ENCODE data around the gene SHLD2.
"Not testable (repeated sequence)": the region's sequence is repeated elsewhere in the genome, so short reads cannot be mapped to it uniquely, and the experiment has no call there.

SHLD2 gene

GRCh38 chr10:87137478-87137877 lies 42.5 kb downstream of the SHLD2 start:
- DNase-seq (ENCODE audit: low read depth in 2 of 2, low spot score in 1 of 2) = not testable (repeated sequence)

GRCh38 chr10:87142230-87143108 lies 47.5 kb downstream of the SHLD2 start:
- DNase-seq (ENCODE audit: low read depth in 2 of 2, low spot score in 1 of 2) = not testable (repeated sequence)

DNA sequence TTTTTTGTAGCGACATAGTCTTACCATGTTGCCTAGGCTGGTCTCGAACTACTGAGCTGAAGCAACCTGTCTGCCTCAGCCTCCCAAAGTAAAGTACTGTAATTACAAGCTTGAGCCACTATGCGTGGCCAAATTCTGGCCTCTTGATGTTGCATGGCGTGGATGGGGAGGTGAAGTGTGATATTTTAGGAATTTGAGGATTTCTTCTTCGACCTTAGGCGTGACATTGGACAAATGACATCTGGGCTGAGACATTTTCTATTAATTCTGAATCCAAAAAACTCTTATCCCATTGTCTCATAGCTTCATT lies 48.1 kb downstream of the SHLD2 start:
- DNase-seq (ENCODE audit: low read depth in 2 of 2, low spot score in 1 of 2) = not testable (repeated sequence)

DNA sequence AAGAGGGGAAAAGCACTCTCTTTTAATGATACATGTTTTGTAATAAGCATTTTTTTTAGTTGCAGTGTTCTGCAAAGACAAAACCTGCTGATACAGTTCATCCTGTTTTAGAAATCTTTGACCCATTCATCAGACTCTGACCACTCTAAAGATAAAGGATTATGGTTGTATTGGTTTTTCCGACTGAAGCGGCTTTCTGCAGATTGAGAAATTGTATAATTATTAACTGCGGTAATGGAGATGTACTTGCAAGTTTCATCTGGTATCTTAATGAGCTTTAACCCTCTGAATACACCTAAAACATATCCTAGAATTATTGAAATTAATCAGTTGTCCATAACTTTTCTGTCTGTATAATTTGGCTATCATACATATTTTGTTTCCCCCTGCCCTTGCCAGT lies 50.6 kb downstream of the SHLD2 start:
- not testable (repeated sequence) for DNase-seq (ENCODE audit: low read depth in 2 of 2, low spot score in 1 of 2)

DNA sequence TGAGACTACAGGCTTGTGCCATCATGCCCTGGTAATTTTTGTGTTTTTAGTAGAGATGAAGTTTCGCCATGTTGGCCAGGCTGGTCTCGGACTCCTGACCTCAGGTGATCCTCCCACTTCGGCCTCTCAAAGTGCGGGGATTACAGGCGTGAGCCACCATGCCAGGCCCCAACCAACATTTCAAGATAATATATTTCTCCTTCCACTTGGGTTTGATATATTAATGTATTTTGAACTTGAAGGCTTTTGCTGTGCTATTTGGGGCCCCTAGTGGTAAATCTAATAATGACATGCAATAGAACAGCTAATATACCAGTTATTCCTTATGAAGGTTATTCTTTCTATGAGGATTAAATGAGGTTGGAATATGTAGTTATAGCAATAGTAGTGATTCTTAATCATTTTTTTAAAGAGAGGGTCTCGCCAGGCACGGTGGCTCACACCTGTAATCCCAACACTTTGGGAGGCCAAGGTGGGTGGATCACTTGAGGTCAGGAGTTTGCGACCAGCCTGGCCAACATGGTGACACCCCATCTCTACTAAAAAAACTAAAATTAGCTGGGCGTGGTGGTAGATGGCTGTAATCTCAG lies 54.1 kb downstream of the SHLD2 start:
- not testable (repeated sequence) for DNase-seq (ENCODE audit: low read depth in 2 of 2, low spot score in 1 of 2)

GRCh38 chr10:87151516-87151915 lies 56.5 kb downstream of the SHLD2 start:
- not testable (repeated sequence) for DNase-seq (ENCODE audit: low read depth in 2 of 2, low spot score in 1 of 2)

GRCh38 chr10:87156841-87157240 lies 61.8 kb downstream of the SHLD2 start:
- DNase-seq (ENCODE audit: low read depth in 2 of 2, low spot score in 1 of 2) = not testable (repeated sequence)

DNA sequence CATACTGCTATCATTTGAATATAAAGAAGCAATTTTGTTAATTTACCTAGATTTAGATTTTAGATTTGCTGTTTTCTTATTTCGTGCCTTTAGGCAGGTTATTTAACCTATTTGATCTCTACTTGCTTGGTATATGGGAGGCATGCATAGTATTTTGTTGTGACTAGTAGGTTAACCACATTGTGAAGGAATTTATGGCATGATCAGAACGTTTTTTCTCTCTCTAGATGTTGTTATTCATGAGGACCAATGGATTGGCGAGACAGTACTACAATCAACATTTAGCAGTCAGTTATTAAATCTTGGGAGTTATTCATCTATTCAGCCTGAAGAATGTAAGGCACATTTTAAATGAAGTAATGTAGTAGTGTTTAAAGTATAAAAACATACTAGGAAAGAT lies 62.8 kb downstream of the SHLD2 start:
- DNase-seq (ENCODE audit: low read depth in 2 of 2, low spot score in 1 of 2) = not testable (repeated sequence)

DNA sequence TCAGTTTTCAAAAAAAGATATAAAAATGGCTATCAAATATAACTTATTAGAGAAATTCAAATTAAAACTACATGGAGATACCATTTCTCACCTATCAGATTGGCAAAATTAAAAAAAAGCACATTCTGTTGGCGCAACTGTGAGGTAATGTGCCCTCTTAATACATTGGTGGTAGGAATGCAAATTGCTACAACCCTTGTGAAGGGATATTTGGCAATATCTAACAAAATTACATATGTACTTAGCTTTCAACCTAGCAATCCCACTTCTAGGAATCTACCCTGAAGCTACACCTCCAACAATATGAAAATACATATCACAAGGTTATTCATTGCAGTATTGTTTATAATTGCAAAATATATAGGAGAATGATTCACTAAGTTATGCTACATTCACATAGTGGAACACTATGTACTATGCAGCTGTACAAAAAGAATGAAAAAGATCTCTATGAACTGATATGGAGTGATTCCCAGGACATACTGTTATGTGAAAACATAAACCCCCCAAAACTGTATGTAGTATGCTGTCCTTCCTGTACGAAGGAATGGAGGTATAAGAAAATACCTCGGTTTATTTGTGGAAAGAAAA lies 67.8 kb downstream of the SHLD2 start:
- DNase-seq (ENCODE audit: low read depth in 2 of 2, low spot score in 1 of 2) = not testable (repeated sequence)

DNA sequence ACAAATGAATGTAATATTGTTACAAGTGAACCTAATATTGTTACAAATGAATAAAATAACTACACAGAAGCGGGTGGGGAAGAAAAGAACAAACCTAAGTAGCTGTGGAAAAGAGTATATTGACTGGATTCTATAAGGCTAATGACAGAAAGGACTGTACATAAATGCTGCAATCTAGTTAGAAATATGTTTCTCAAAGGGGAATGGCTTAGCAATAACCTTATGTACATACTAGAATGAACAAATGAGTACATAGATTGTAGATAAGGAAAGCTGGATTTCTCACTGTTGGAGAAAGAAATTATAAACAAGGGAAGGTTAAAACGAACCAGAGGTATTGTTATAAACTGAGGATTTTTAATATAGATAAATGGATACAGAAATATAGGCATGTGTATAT lies 68.4 kb downstream of the SHLD2 start:
- not testable (repeated sequence) for DNase-seq (ENCODE audit: low read depth in 2 of 2, low spot score in 1 of 2)

GRCh38 chr10:87169857-87170256 lies 74.9 kb downstream of the SHLD2 start:
- not testable (repeated sequence) for DNase-seq (ENCODE audit: low read depth in 2 of 2, low spot score in 1 of 2)

GRCh38 chr10:87170705-87171104 lies 75.7 kb downstream of the SHLD2 start:
- DNase-seq (ENCODE audit: low read depth in 2 of 2, low spot score in 1 of 2) = not testable (repeated sequence)

- DNase-seq (ENCODE audit: low read depth in 2 of 2, low spot score in 1 of 2) = not testable (repeated sequence)
These were observed 76.7 kb downstream of the SHLD2 start for GRCh38 chr10:87171670-87172069.

DNA sequence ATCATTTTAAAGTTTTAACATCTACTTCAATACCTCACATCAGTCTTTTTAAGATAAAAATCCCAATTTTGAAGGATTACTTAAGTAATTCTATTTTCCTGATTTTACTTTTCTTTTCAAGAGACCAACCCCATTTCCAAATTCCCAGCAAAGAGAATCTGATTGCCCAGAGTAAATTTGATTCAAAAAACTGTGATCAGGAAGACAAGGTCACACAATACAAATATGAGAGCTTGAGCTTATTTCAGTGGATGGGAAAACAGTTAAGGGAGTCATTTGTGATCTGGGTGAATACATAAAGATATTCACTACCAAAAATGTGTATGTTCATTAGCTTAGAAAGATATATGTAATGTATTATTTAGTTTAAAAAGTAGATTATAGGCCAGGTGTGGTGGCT lies 77.2 kb downstream of the SHLD2 start:
- not testable (repeated sequence) for DNase-seq (ENCODE audit: low read depth in 2 of 2, low spot score in 1 of 2)

- DNase-seq (ENCODE audit: low read depth in 2 of 2, low spot score in 1 of 2) = not testable (repeated sequence)
These were observed 82.6 kb downstream of the SHLD2 start for GRCh38 chr10:87177587-87177986.

- not testable (repeated sequence) for DNase-seq (ENCODE audit: low read depth in 2 of 2, low spot score in 1 of 2)
These were observed 89.4 kb downstream of the SHLD2 start for GRCh38 chr10:87184421-87184820.

DNA sequence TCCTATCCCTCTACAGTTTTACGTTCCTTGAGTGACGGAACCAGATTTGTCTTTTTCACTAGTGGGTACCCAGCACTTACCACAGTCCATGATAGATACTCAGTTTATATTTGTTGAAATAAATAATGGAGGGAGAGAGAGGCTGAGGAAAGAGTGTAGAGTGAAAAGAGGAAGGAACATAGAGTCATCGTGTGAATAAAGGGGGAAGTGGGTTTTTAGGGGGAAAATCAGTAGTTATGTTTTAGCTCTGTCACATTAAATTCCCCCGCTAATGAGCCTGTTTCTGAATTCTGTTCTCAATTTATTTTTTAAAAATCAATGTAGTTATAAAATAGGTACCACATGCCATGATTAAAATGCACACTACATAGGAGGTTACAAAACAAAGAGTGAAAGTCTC lies 91.0 kb downstream of the SHLD2 start:
- not testable (repeated sequence) for DNase-seq (ENCODE audit: low read depth in 2 of 2, low spot score in 1 of 2)

DNA sequence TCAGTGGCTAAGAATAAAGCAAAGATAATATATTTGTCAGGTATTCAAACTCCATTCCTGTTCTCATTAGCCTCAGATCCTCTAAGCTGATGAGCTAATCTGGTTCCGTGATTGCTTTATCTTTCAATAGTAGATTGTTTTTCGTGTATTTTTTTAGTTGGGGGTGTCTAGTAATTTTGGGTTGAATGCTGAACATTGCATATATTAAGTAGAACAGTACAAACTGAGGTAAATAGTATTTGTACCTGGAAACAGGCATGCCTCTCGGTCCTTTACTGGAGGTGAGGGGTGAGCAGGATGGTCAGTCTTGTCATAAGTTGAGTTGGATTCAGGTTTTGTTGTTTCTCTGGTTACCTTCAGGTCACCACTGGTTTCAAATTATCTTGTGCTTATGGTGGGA lies 92.6 kb downstream of the SHLD2 start:
- DNase-seq (ENCODE audit: low read depth in 2 of 2, low spot score in 1 of 2) = not testable (repeated sequence)

GRCh38 chr10:87191841-87192240 lies 96.8 kb downstream of the SHLD2 start:
- not testable (repeated sequence) for DNase-seq (ENCODE audit: low read depth in 2 of 2, low spot score in 1 of 2)

- not testable (repeated sequence) for DNase-seq (ENCODE audit: low read depth in 2 of 2, low spot score in 1 of 2)
These were observed 105.9 kb downstream of the SHLD2 start for GRCh38 chr10:87200924-87201323.

GRCh38 chr10:87204801-87205200 lies 109.8 kb downstream of the SHLD2 start:
- not testable (repeated sequence) for DNase-seq (ENCODE audit: low read depth in 2 of 2, low spot score in 1 of 2)

DNA sequence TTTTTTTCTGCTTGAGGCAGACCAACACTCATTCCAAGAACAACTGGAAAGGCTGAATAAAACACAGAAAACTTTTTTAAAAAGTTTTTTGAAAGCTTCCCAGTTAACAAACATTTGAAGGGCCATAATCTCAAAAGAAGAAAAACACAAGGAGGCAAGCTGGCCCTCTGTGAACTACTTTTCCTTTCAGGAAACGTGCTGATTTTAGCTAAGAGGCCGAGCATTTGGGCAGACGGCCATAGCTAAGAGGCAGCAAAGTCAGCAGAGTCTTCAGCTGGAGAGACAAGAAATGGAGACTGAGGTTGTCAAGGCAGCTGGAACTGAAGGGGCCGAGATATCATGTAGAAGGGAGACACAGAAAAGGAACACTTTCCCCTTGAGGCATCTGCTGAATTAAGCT lies 111.9 kb downstream of the SHLD2 start:
- not testable (repeated sequence) for DNase-seq (ENCODE audit: low read depth in 2 of 2, low spot score in 1 of 2)
